HG03342 (cell line): ENCODE measurements around the gene MMP17.
A peak's percentile ranks its signal among the peaks of the same experiment; 100 is the strongest.
"Not testable (repeated sequence)": the region's sequence is repeated elsewhere in the genome, so short reads cannot be mapped to it uniquely, and the experiment has no call there.

Experiments
- ATAC-seq: cut with Tn5 transposase; IDR thresholded peaks from one replicate; pipeline ENCODE4 v1.9.1; 2021; ENCODE audit warnings: mild to moderate bottlenecking, moderate library complexity; ENCODE audit not compliant: unreplicated experiment

Gene MMP17

GRCh38 chr12:131799828-131800593, 28.2 kb upstream of the MMP17 start:
- no peak for ATAC-seq

GRCh38 chr12:131800594-131801135, 27.5 kb upstream of the MMP17 start:
- ATAC-seq, result no peak

GRCh38 chr12:131801254-131801866, 26.8 kb upstream of the MMP17 start:
- ATAC-seq, result no peak

GRCh38 chr12:131803961-131804521, 24.2 kb upstream of the MMP17 start:
- no peak for ATAC-seq

GRCh38 chr12:131805421-131805820, 22.8 kb upstream of the MMP17 start:
- no peak for ATAC-seq

- ATAC-seq, result no peak
These were observed 21.5 kb upstream of the MMP17 start for GRCh38 chr12:131806674-131807073.

- ATAC-seq, result no peak
These were observed 19.3 kb upstream of the MMP17 start for GRCh38 chr12:131808744-131809371.

- not testable (repeated sequence) for ATAC-seq
These were observed 18.5 kb upstream of the MMP17 start for GRCh38 chr12:131809476-131810254.

- no peak for ATAC-seq
These were observed 17.5 kb upstream of the MMP17 start for GRCh38 chr12:131810726-131811125.

GRCh38 chr12:131815131-131815530, 13.1 kb upstream of the MMP17 start:
- ATAC-seq, result no peak

- ATAC-seq, result no peak
These were observed 11.7 kb upstream of the MMP17 start for GRCh38 chr12:131816495-131816894.

GRCh38 chr12:131817241-131817640, 11.0 kb upstream of the MMP17 start:
- ATAC-seq, result no peak

GRCh38 chr12:131818821-131819585, 9.2 kb upstream of the MMP17 start:
- no peak for ATAC-seq

- ATAC-seq, result no peak
These were observed 3.7 kb upstream of the MMP17 start for GRCh38 chr12:131824450-131824849.

GRCh38 chr12:131825146-131825892, 2.9 kb upstream of the MMP17 start:
- ATAC-seq, result no peak

GRCh38 chr12:131826097-131826928, 1.9 kb upstream of the MMP17 start:
- ATAC-seq, result no peak

GRCh38 chr12:131828671-131829355, 620 bp downstream of the MMP17 start:
- peak; percentile 10 for ATAC-seq

- no peak for ATAC-seq
These were observed 1.2 kb downstream of the MMP17 start for GRCh38 chr12:131829356-131829747.
